ENCODE results near the gene RPS6KA5.

DNA sequence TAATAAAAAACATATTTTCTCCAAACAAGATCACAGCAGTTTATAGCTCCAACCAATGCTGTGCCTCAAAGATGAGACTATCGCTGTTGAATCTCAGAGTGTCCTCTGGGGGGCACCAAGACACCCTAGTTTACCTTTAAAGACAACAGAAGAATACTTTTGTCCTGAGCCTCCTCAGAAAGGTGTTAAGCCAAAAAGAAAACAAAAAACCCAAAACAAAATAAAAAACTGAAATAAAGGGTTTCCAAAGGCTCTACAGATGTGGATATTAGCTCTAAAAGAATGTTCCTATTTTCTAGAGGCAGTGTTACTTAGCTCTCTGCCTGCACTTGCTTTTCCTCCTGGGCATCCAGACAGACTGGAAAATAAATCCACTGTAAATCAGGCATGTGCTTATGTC is 157.3 kb downstream of the RPS6KA5 start:
- TF ChIP-seq, protein P1, sequence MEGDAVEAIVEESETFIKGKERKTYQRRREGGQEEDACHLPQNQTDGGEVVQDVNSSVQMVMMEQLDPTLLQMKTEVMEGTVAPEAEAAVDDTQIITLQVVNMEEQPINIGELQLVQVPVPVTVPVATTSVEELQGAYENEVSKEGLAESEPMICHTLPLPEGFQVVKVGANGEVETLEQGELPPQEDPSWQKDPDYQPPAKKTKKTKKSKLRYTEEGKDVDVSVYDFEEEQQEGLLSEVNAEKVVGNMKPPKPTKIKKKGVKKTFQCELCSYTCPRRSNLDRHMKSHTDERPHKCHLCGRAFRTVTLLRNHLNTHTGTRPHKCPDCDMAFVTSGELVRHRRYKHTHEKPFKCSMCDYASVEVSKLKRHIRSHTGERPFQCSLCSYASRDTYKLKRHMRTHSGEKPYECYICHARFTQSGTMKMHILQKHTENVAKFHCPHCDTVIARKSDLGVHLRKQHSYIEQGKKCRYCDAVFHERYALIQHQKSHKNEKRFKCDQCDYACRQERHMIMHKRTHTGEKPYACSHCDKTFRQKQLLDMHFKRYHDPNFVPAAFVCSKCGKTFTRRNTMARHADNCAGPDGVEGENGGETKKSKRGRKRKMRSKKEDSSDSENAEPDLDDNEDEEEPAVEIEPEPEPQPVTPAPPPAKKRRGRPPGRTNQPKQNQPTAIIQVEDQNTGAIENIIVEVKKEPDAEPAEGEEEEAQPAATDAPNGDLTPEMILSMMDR (IDR thresholded peaks at IDR 0.05; ENCODE audit: insufficient read depth, low read depth, low read length) = peak; percentile 83
- TF ChIP-seq EZH2 (IDR thresholded peaks at IDR 0.05; ENCODE audit: insufficient read depth, low read length) = no peak

Data from astrocyte (in vitro differentiated cells and primary cell).